GM19025 (cell line): ENCODE results near the gene MS4A15.
A peak's percentile ranks its signal among the peaks of the same experiment; 100 is the strongest.
"Not testable (repeated sequence)": the region's sequence is repeated elsewhere in the genome, so short reads cannot be mapped to it uniquely, and the experiment has no call there.

Experiments
- ATAC-seq: cut with Tn5 transposase; IDR thresholded peaks from one replicate; pipeline ENCODE4 v1.9.1; 2021; ENCODE audit warnings: mild to moderate bottlenecking, low read depth, moderate library complexity; ENCODE audit not compliant: unreplicated experiment

MS4A15 gene

GRCh38 chr11:60753309-60753708, 3.4 kb upstream of the MS4A15 start:
- ATAC-seq = no peak

GRCh38 chr11:60754887-60755286, 1.8 kb upstream of the MS4A15 start:
- ATAC-seq = no peak

GRCh38 chr11:60757231-60757800, 649 bp downstream of the MS4A15 start:
- no peak for ATAC-seq

GRCh38 chr11:60758671-60759070, 2.0 kb downstream of the MS4A15 start:
- not testable (repeated sequence) for ATAC-seq

- ATAC-seq = not testable (repeated sequence)
Observed at GRCh38 chr11:60759438-60760225, 3.0 kb downstream of the MS4A15 start.

- ATAC-seq = peak; percentile 24
Observed at GRCh38 chr11:60761436-60762190, 4.9 kb downstream of the MS4A15 start.

GRCh38 chr11:60762851-60763691, 6.4 kb downstream of the MS4A15 start:
- peak; percentile 61 for ATAC-seq

GRCh38 chr11:60763692-60764369, 7.2 kb downstream of the MS4A15 start:
- ATAC-seq = no peak

- peak; percentile 32 for ATAC-seq
Observed at GRCh38 chr11:60764879-60765278, 8.2 kb downstream of the MS4A15 start.

GRCh38 chr11:60765355-60765754, 8.7 kb downstream of the MS4A15 start:
- no peak for ATAC-seq

- no peak for ATAC-seq
Observed at GRCh38 chr11:60766547-60766946, 9.9 kb downstream of the MS4A15 start.

- no peak for ATAC-seq
Observed at GRCh38 chr11:60767388-60767811, 10.7 kb downstream of the MS4A15 start.

GRCh38 chr11:60768202-60768601, 11.5 kb downstream of the MS4A15 start:
- ATAC-seq = no peak

GRCh38 chr11:60769273-60769672, 12.6 kb downstream of the MS4A15 start:
- no peak for ATAC-seq

- no peak for ATAC-seq
Observed at GRCh38 chr11:60769811-60770210, 13.1 kb downstream of the MS4A15 start.

GRCh38 chr11:60771146-60771545, 14.5 kb downstream of the MS4A15 start:
- ATAC-seq = no peak

- ATAC-seq = no peak
Observed at GRCh38 chr11:60771879-60772525, 15.3 kb downstream of the MS4A15 start.

- ATAC-seq = no peak
Observed at GRCh38 chr11:60772666-60773065, 16.0 kb downstream of the MS4A15 start.

GRCh38 chr11:60774726-60775125, 18.1 kb downstream of the MS4A15 start:
- no peak for ATAC-seq
